Endothelial cell of umbilical vein (primary cell): ENCODE data around the gene HDAC5. TPM values are rescaled to one million over a fixed set of nuclear protein-coding genes. Genes with fewer than 3 reads are reported as not detected.

Experiments
- BruUV-seq: library from RNA; stranded (reverse); fragments of 400-500 nt; replicated peaks from 2 replicates; lab custom pipeline; 2021; lab: Mats Ljungman, UMichigan
- CTCF ChIA-PET: fragments of 300-600, 350-600 bp; sonication (Branson Sonifier 250); formaldehyde crosslinking; loops from one replicate; lab custom pipeline; 2021; ENCODE audit warnings: antibody characterized with exemption, inconsistent platforms; lab: Charles Lee
- POLR2A ChIA-PET: fragments of 300-600, 350-600 bp; sonication (Branson Sonifier 250); formaldehyde crosslinking; loops from one replicate; lab custom pipeline; 2021; ENCODE audit warnings: antibody characterized with exemption, inconsistent platforms; lab: Charles Lee
- DNase-seq: peaks from one replicate; pipeline ENCODE4 v3.0.0-alpha.2; 2011; ENCODE audit warnings: low read depth, low spot score
- FAIRE-seq: peaks from 2 replicates; lab custom pipeline; 2011; peaks lifted over from hg19 to GRCh38; lab: Jason Lieb, UNC
- H2AFZ ChIP-seq: 2 replicates; pipeline ENCODE4 v1.6.0; 2012; ENCODE audit warnings: low read depth, low read length, control low read depth, inconsistent platforms
- H3K27ac ChIP-seq: 2 replicates; pipeline ENCODE4 v1.5.1; 2011; ENCODE audit warnings: low read depth, mild to moderate bottlenecking, control low read depth, low read length, moderate library complexity; ENCODE audit not compliant: insufficient read depth
- H3K27me3 ChIP-seq, 2 experiments: 2 replicates each; pipeline versions ENCODE4 v1.6.0 to v1.6.1; 2011; ENCODE audit warnings: low read length in 2 of 2, mixed read lengths in 1 of 2; ENCODE audit not compliant: control insufficient read depth in 2 of 2, insufficient read depth in 2 of 2
- H3K36me3 ChIP-seq, 2 experiments: 2 replicates in 1 of 2; 3 replicates in 1 of 2; pipeline ENCODE4 v1.5.1; 2011; ENCODE audit warnings: low read length in 2 of 2, mild to moderate bottlenecking in 1 of 2, moderate library complexity in 1 of 2; ENCODE audit not compliant: control insufficient read depth in 2 of 2, insufficient read depth in 2 of 2; ENCODE audit errors: extremely low read depth in 1 of 2
- H3K4me1 ChIP-seq: 3 replicates; pipeline ENCODE4 v1.5.1; 2011; ENCODE audit warnings: mild to moderate bottlenecking, low read length; ENCODE audit not compliant: control insufficient read depth, insufficient read depth; ENCODE audit errors: extremely low read depth
- H3K4me2 ChIP-seq: 2 replicates; pipeline ENCODE4 v1.6.1; 2011; ENCODE audit warnings: low read length, control low read depth, mixed read lengths; ENCODE audit not compliant: insufficient read depth
- H3K4me3 ChIP-seq, 3 experiments: fragments of 200-600 bp in 1 of 3; sonication (generic), shearing (Covaris generic) in 1 of 3; replicated peaks in 1 of 3; 2 replicates each; pipeline ENCODE4 v1.5.1; 2011 to 2016; ENCODE audit warnings: control low read depth in 3 of 3, low read length in 3 of 3, mild to moderate bottlenecking in 2 of 3, inconsistent platforms in 1 of 3, low read depth in 1 of 3, moderate library complexity in 1 of 3; ENCODE audit not compliant: insufficient read depth in 1 of 3
- H3K79me2 ChIP-seq: 2 replicates; pipeline ENCODE4 v1.6.0; 2012; ENCODE audit warnings: low read length, inconsistent platforms; ENCODE audit not compliant: control insufficient read depth, insufficient read depth
- H3K9ac ChIP-seq: replicated peaks from 2 replicates; pipeline ENCODE3; 2011; ENCODE audit warnings: low read length, control low read depth; ENCODE audit not compliant: insufficient read depth; ENCODE audit errors: extremely low read depth
- H3K9me1 ChIP-seq: replicated peaks from 3 replicates; pipeline ENCODE4 v1.6.0; 2011; ENCODE audit warnings: mild to moderate bottlenecking, low read length; ENCODE audit not compliant: control insufficient read depth, insufficient read depth; ENCODE audit errors: extremely low read depth
- H3K9me3 ChIP-seq: replicated peaks from 2 replicates; pipeline ENCODE4 v1.5.1; 2012; ENCODE audit warnings: low read length, inconsistent platforms; ENCODE audit not compliant: control insufficient read depth, insufficient read depth
- H4K20me1 ChIP-seq: replicated peaks from 2 replicates; pipeline ENCODE3; 2011; ENCODE audit warnings: mild to moderate bottlenecking, low read length; ENCODE audit not compliant: control insufficient read depth, insufficient read depth; ENCODE audit errors: extremely low read depth
- CTCF ChIP-seq, 2 donors: IDR thresholded peaks; 1 replicate in 1 of 2; 2 replicates in 1 of 2; pipeline ENCODE4 v1.5.1; 2011; ENCODE audit warnings: low read length in 2 of 2, mild to moderate bottlenecking in 2 of 2, moderate library complexity in 2 of 2, control low read depth in 1 of 2, inconsistent platforms in 1 of 2, low read depth in 1 of 2; ENCODE audit not compliant: insufficient read depth in 1 of 2; ENCODE audit errors: extremely low read depth in 1 of 2
- EZH2 ChIP-seq: IDR thresholded peaks from 2 replicates; pipeline ENCODE4 v1.6.1; 2012; ENCODE audit warnings: borderline replicate concordance, low read depth, mild to moderate bottlenecking, moderate library complexity, low read length, inconsistent platforms; ENCODE audit not compliant: severe bottlenecking
- FOS ChIP-seq: IDR thresholded peaks from 2 replicates; pipeline ENCODE4 v1.6.1; 2011; ENCODE audit warnings: mild to moderate bottlenecking, low read length, moderate library complexity, borderline replicate concordance; ENCODE audit not compliant: insufficient read depth
- JUN ChIP-seq: IDR thresholded peaks from 2 replicates; pipeline ENCODE4 v1.6.1; 2011; ENCODE audit warnings: borderline replicate concordance, low read depth; ENCODE audit not compliant: insufficient read length, insufficient read depth
- MYC ChIP-seq: IDR thresholded peaks from one replicate; pipeline ENCODE4 v1.6.1; 2011; ENCODE audit warnings: mild to moderate bottlenecking, low read depth, low read length
- POLR2A ChIP-seq: IDR thresholded peaks from 2 replicates; pipeline ENCODE4 v1.6.1; 2012; ENCODE audit warnings: low read depth, mild to moderate bottlenecking, control low read depth, low read length
- POLR2AphosphoS5 ChIP-seq: IDR thresholded peaks from 2 replicates; pipeline ENCODE4 v1.6.1; 2012; ENCODE audit warnings: low read depth, mild to moderate bottlenecking, control low read depth, low read length, moderate library complexity; ENCODE audit not compliant: insufficient read depth
- dilution Hi-C: fragments of 300-500 bp; cut with MboI; formaldehyde crosslinking; loops from one replicate; pipeline ENCODE4 v1.15.0; 2019; ENCODE audit warnings: low sequenced_read_pairs; ENCODE audit not compliant: extremely low pct_ligation_motif_present
- intact Hi-C: fragments of 100-400 bp; cut with micrococcal nuclease; formaldehyde crosslinking; loops from one replicate; pipeline ENCODE4 v1.10.0; 2022
- polyA plus RNA-seq, 4 experiments: library from polyadenylated mRNA; depleted of rRNA in 3 of 4; stranded (reverse) in 3 of 4; unstranded in 1 of 4; fragments of >200 nt; gene quantifications; 2 replicates each; pipeline versions ENCODE4 v1.2.1 to v1.2.3, GENCODE V29; 2011 to 2012; ENCODE audit warnings: missing spikeins in 1 of 4
- total RNA-seq: library from RNA; stranded (reverse); gene quantifications from 2 replicates; pipeline ENCODE4 v1.2.3, GENCODE V29; 2021

Gene HDAC5
- total and polyA plus RNA-seq, 2 donors (not counting 3 experiments of a cell fraction or from before 2014, with no cell fraction given), result 35.4 to 40.4 TPM

DNA sequence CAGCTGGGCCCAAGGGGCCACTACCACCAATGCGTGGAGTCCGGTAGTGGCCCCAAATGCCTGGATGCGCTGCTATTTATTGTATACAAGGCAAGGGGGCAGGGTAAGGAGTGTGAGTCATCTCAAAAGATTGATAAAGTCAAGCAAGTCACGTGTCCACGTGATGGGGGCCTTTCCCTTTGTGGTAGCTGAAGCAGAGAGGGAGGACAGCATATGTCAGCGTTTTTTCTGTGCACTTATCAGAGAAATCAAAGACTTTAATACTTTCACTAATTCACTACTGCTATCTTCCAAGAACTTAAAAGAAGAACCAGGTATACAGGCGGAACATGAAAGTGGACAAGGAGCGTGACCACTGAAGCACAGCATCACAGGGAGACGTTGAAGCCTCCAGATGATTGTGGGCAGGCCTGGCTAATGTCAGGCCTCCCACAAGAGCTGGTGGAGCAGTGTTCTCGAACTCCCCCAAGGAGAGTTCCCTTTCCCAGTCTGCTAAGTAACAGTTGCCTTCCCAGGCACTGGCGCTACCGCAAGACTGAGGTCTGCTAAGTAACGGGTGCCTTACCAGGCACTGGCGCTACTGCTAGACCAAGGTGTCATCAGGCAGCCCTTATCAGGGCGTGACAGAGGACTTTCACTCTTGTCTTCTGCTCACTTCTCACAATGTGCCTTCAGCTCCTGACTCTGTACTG, 36.2 kb upstream of the HDAC5 start:
- Histone ChIP-seq H3K9ac (no peak overlapping the region), H3K27ac (no peak overlapping the region), H3K9me1 (no peaks in the 10 kb centered on the region), H3K4me1 (no peaks in the 10 kb centered on the region), H3K27me3 (no peaks in the 10 kb centered on the region), H3K36me3 (no peaks in the 10 kb centered on the region), H3K79me2 (no peaks in the 10 kb centered on the region), H2AFZ (no peak overlapping the region), H3K4me3 (no peak overlapping the region), H4K20me1 (no peaks in the 10 kb centered on the region), H3K4me2 (no peak overlapping the region), H3K9me3 (no peaks in the 10 kb centered on the region)
- dilution Hi-C loops, result no loop called here
- POLR2A ChIA-PET, result no interaction called here
- DNase-seq (no peak), FAIRE-seq (no peak)
- CTCF ChIA-PET, result interaction anchor here (0.9 to 2.6 kb wide), 4 partner anchors 9 to 215 kb away, joined by 3 to 11 read pairs (median 4); no protein-coding TSS in a partner anchor
- no TSS peak for BruUV-seq
- intact Hi-C loops, result no loop called here
- TF ChIP-seq MYC (no peak), FOS (no peak), POLR2A (no peak), CTCF (IDR thresholded peaks at IDR 0.05; ENCODE audit: extremely low read depth in 1 of 2, insufficient read depth in 1 of 2, low read depth in 1 of 2, low read length in 2 of 2) (no peak), EZH2 (no peak), JUN (no peak), POLR2AphosphoS5 (no peak)
